Prostate gland (tissue), 2 donors: ENCODE results near the gene ZBTB44.

ENCODE experiments used
- POLR2A ChIP-seq: fragments of 450-650 bp; IDR thresholded peaks from one replicate; pipeline ENCODE4 v1.6.1; 2016; ENCODE audit warnings: antibody characterized with exemption, mild to moderate bottlenecking
- POLR2AphosphoS5 ChIP-seq: sonication (generic); formaldehyde crosslinking; IDR thresholded peaks from one replicate; pipeline ENCODE4 v1.6.1; 2017; ENCODE audit warnings: antibody characterized with exemption
- TF ChIP-seq, protein P1 (sequence below), 4 experiments: fragments of 200-600 bp in 2 of 4; fragments of 450-650 bp in 2 of 4; sonication (generic) in 2 of 4; IDR thresholded peaks; 1 replicate in 3 of 4; 2 replicates in 1 of 4; pipeline ENCODE4 v1.5.1; 2016 to 2019; ENCODE audit warnings: antibody characterized with exemption in 4 of 4, mild to moderate bottlenecking in 2 of 4, moderate library complexity in 2 of 4

DNA sequence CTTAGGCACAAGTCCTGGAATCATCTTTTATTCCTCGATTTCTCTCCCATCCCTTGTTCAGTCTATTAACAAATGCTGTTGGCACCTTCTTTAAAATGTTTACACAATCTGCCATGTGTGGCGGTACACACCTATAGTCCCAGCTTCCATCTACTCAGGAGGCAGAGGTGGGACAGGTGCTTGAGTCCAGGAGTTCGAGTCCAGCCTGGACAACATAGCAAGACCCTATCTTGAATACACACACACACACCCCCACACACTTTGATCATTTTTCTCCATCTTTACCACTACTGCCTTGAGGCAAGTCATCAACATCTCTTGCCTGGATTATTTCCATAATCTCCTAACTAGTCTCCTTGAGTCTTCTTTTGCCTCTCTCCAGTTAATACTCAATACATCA is 13.7 kb upstream of the ZBTB44 start:
- TF ChIP-seq, protein P1, sequence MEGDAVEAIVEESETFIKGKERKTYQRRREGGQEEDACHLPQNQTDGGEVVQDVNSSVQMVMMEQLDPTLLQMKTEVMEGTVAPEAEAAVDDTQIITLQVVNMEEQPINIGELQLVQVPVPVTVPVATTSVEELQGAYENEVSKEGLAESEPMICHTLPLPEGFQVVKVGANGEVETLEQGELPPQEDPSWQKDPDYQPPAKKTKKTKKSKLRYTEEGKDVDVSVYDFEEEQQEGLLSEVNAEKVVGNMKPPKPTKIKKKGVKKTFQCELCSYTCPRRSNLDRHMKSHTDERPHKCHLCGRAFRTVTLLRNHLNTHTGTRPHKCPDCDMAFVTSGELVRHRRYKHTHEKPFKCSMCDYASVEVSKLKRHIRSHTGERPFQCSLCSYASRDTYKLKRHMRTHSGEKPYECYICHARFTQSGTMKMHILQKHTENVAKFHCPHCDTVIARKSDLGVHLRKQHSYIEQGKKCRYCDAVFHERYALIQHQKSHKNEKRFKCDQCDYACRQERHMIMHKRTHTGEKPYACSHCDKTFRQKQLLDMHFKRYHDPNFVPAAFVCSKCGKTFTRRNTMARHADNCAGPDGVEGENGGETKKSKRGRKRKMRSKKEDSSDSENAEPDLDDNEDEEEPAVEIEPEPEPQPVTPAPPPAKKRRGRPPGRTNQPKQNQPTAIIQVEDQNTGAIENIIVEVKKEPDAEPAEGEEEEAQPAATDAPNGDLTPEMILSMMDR (IDR thresholded peaks at IDR 0.05): no peak
- TF ChIP-seq POLR2AphosphoS5 (no peak), POLR2A (no peak)
